Stromal cell of bone marrow (primary cell): ENCODE results near the gene CLEC6A.
A peak's percentile ranks its signal among the peaks of the same experiment; 100 is the strongest.
"Not testable (repeated sequence)": the region's sequence is repeated elsewhere in the genome, so short reads cannot be mapped to it uniquely, and the experiment has no call there.

Experiments
- DNase-seq: peaks from one replicate; pipeline ENCODE4 v3.0.0-alpha.2; 2012; ENCODE audit warnings: low read depth

Gene CLEC6A

DNA sequence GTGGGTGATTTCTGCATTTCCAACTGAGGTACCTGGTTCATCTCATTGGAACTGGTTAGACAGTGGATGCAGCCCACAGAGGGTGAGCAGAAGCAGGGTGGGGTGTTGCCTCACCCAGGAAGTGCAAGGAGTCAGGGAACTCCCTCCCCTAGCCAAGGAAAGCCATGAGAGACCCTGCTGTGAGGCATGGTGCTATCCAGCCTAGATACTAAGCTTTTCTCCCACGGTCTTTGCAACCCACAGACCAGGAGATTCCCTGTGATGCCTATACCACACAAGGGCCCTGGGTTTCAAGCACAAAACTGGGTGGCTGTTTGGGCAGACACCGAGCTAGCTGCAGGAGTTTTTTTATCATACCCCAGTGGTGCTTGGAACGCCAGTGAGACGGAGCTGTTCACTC is 39.9 kb downstream of the CLEC6A start:
- DNase-seq = not testable (repeated sequence)

DNA sequence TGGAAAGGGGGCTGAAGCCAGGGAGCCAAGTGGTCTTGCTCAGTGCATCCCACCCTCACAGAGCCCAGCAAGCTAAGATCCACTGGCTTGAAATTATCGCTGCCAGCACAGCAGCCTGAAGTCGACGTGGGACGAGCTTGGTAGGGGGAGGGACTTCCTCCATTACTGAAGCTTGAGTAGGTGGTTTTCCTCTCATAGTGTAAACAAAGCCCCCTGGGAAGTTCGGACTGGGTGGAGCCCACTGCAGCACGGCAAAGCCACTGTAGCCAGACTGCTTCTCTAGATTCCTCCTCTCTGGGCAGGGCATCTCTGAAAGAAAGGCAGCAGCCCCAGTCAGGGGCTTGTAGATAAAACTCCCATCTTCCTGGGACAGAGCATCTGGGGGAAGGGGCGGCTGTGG is 40.3 kb downstream of the CLEC6A start:
- not testable (repeated sequence) for DNase-seq

DNA sequence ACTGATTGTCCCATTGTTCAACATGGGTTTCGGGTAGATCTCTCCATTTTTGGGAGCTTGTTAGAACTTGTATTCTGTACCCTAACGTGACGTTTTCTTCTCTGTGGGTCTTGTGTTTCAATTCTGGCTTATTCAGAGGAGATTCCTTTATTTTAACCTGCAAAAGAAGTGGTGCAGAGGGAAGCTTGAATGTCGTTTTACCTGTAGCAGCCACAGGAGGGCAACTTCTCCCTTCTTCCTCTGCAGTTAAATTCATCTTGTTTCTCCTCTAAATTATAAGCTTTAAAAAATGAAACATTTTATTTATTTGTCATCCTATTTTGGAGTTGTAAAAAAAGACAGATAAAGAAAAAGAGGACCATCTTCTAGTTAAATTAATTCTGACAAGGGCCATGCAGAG is 43.9 kb downstream of the CLEC6A start:
- DNase-seq = no peak

DNA sequence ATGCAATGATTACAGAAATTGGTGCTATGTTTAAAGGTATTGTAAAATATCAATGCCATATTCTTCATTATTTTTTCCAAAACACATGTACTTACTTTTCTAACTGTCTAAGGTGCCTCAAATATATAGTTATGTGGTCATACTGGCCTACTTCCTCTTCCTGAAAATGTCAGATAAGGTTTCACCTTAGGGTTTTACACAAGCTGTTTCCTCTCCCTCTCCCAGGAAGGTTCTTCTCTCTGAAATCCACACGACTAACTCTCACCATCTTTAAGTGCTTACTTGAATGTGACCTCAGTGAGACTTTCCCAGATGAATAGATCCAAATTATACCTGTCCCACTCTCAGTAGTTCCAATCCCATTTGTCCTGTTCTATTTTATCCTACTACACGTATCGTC is 46.0 kb downstream of the CLEC6A start:
- DNase-seq = no peak

DNA sequence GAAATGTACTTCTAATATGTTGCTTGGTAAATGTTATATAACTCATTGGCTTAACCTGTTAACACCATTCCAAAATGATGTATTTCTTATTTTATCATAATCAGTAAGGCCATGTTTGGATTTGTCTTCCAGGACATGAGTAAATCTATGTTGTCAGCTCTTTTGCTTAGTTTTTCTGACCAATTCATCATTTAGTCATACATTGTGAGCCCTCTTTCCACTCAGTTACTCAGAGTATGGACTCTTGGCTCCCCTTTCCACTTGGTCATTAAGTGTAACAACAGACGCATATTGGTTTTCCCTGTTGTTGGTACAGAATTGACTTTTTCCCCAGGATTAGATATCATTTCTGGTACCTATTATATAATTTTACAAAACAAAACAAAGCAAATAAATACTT is 48.6 kb downstream of the CLEC6A start:
- peak; percentile 13 for DNase-seq

DNA sequence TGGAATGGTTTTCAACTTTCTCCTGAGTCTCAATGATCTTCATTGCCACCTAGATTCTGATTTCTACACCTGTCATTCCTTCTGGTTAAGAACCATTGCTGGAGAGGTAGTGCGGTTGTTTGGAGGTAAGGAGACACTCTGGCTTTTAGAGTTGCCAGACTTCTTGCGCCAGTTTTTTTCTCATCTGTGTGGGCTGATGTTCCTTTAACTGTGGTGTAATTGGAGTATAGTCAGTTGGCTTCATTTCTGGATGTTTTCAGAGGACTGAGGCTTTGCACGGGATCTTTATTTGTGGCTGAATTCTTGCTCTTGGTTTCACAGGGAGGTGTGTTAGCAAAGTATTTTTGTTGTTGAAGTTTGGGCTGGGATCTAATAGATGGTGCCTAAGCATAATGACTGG is 51.8 kb downstream of the CLEC6A start:
- DNase-seq = no peak

DNA sequence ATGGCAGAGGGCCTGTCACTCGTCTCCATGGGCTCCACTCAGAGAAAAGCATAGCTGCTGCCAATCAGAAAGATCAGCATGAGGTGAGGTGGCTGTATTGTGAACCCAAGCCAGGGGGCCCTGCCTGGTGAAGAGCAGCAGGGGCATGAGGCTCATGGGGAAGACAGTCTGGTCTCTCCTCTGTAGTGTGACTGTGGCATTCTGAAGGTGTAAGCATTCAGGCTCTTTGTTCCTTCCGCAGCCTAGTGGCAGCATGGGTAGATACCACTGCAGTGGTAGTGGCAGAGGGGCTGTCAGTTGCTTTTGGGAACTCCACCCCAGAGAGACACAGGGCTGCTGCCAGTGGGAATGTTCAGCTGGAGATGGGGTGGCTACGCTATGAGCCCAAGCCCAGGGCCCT is 52.5 kb downstream of the CLEC6A start:
- no peak for DNase-seq

DNA sequence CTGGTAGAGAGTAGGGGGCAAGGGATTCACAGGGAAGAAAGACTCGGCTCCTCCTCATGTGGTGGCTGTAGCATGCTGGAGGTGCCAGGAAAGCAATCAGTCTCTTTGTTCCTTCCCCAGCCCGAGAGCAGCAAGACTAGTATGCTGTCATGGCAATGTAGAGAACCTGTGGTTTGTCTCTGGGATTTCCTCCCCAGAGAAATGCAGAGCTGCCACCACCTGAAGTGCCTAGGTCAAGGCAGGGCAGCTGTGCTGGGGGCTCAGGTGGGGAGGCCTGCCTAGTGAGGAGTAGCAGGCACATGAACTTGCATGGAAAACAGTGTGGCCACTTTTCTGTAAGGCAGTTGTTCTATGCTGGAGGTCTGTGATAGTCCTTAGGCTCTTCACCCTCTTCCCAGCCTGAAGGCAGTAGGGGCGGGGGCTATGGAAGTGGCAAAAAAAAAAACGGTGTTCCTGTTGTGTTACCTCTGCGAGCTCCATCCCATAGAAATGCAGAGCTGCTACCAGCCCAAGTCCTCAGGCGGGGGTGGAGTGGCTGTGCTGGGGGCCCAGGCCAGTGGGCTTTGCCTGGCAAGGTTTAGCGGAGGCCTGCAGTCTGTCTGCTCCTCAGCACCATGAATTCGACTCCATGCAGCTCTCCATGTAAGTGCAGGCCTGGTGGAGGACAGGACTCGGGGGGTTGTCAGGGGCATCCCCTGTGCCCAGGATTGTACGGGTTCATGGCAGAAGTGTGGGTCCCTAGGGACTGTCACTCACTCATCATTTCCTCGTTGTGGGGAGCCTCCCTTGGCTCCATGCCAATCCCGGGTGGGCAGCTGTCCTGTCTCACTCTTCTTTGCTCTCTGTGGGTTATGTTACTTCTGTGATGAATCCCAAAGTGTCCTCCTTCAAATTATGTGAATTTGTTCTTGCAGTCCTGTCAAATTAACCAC is 53.4 kb downstream of the CLEC6A start:
- DNase-seq = no peak

DNA sequence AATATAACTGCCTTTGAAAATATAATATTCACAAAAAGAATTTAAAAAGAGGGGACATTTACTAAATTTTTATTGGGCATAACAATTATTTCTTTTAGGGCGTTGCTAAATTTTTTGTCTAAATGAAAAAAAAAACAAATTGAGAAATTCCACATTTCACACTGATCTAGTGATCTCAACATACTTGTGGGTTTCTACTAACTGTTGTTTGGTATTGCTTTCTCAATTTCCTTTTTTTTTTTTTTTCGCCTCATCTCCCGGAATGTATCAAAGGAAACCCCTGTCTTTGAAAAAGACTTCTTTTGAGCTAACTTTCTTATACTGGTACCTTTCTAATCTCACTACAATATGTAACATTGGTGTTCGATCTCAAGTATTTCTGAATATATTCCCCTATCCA is 57.5 kb downstream of the CLEC6A start, which contains the start of gene CLEC4D:
Gene CLEC4D (plus strand): TSS at position 248 of the 400 bp plus-strand sequence. CDS start 230 bp downstream, outside the sequence.
- no peak for DNase-seq

DNA sequence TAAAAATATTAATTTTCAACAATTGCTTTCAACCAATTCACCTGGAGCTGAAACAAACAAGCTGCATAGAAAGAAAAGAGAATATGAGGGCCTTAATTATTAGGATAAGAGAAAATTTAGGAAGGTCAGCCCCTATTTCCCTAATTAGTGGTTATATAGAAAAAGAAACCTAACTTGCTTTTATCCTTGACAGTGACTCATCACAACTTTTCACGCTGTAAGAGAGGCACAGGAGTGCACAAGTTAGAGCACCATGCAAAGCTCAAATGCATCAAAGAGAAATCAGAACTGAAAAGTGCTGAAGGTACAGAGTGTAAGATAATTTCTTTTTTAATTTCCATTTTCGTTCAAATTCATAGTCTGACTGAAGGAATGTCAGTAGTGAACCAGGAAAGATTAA is 62.2 kb downstream of the CLEC6A start:
- DNase-seq = no peak

DNA sequence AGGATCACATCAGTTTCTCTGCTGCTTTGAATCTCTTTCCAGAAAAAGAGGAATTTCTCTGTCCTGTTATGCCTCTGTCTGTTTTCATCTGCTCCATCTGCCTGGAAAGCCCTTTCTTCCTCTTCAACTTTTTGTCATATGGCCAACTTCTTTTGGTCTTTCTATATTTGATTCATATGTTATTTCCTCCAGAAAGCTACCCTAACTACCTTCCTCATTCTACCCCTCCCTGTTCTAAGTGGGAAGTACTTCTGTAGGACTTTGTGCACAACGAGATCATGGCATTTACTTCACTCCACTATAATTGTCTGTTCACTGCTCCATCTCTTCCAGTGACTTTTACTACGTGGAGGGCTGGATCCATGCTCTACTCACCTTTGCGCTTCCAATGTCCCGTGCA is 63.4 kb downstream of the CLEC6A start:
- DNase-seq = no peak

DNA sequence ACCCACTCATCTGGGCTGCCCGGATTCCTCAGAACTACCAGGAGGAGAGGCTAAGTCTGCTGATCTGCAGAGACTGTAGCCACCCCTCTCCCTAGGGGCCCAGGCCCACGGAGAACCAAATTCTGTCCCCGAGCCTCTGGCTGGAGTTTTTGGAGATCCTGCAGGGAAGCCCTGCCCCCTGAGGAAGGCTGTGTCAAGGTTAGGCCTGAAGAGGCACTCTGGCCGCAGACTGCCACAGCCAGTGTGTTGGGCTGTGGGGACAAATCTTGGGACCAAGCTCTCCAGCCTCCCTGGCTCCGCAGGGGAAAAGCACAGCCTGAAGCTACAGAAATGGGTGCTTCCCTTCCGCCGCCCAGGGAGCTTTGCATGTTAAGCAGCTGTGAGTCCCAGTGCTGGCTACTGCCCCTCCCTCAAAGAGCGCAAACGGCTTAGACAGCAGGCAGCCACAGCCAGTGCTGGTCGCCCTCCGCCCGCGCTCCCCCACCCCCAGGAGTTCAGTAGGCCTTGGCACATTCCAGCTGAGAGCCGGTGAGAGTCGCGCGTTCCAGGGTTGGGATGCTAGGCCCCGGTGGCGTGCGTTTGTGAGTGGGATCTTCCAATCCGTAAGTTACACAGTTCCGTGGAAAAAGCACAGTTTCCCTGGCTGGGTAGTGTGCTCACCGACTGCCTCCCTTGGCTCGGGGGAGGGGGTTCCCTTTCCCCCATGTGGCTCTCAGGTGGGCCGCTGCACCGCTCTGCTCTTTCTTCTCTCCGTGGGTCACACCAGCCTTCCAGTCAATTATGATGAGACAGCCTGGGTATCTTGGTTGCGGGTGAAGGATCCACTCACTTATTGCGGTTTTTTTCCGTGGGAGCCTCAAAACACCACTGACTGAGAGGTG is 71.7 kb downstream of the CLEC6A start:
- DNase-seq = no peak
